CD4-positive, alpha-beta T cell treated with Interleukin-2 at 100 ng/mL for 4 hours (primary cell): ENCODE data around the gene DDIAS.
A peak's percentile ranks its signal among the peaks of the same experiment; 100 is the strongest.

ENCODE experiments used
- DNase-seq: peaks from one replicate; pipeline ENCODE4 v3.0.0-alpha.2; 2020; ENCODE audit warnings: low spot score

DDIAS gene

DNA sequence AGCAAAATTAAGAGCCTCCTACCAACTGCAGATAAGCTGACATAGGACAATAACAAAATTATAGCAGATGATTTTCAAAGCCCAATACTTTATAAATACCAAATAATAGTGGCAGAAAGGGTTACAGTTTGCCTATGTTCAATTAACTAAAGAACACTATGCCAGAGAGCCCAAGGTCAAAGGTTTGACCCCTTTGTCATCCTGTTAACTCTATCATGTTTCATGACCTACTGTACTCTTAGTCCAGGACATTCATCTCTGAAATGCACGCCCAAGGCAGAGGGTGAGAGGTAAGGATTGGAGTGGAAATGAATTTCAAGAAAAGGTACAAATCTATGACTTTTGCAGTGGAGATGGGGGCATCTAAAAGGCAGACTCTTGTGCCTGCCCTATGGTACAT is 70.6 kb downstream of the DDIAS start:
- DNase-seq, result no peak

DNA sequence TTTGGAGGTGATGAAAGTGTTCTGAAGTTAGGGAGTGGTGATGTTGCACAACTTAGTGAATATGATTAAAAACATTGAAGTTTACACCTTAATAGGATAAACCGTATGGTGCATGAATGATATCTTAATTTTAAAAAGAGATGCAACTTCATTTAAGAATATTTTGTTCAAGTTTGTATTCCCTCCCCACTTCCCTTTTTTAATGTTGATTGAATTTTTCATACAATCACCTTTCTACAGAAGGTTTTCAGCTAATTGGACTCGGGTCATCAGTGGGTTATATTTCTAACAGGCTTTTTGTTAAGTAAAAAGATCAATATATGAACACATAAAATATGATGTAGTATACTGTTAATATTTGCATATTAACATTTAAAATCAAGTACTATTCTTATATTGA is 72.6 kb downstream of the DDIAS start:
- no peak for DNase-seq

DNA sequence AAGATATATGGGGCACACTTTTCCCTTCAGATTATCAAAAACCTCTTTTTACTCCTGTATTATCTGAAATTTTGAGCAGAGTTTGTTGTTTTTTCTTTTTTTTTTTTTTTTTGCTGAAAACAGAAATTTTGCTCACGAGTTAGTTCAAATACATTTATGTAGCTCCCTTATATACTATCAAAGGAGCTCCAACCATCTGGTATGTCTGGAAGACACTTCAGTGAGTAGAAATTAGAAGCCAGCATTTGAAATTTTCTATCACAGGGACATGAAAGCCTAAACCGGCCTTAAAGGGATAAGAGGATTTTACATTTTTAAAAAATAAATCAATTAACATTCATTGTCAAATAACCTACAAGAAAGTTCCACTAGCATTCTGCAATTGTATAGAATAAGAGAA is 73.3 kb downstream of the DDIAS start:
- DNase-seq, result no peak

DNA sequence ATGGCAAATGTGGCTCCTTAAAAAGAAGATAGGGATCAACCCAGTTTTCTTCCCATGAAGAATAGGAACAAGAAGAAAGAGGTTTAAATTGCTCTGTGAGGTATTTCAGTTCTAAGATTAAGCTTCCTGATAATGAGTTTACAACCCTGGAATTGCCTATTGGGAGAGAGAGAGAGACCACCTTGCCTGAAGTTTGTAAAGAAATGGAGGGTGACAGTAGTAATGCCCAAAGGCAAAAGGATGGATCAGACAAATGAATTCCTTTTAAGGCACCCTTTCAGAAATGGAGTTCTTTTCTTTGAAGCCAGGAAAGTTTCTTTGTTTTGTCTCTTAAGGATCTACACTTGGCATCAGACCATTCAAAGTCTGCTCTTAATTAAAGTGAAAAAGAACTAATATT is 74.3 kb downstream of the DDIAS start:
- DNase-seq, result no peak

DNA sequence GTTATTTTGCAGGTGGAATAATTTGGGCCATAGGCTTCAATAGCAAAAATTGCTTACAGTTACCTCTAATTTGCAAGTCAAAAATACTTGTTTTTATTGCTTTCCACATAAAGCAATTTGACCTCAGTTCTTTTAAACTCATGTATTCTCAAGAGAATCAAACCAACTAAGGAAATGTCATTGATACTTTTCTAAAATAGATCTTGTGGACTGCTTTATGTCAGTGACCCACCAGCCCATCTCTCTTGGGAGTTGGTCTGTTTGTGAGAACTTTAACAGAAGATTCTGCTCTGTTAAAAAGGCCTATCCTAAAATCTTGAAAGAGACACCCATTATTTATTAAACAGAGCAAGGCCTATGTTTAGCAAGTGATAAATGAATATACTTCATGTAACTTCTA is 75.2 kb downstream of the DDIAS start:
- no peak for DNase-seq

DNA sequence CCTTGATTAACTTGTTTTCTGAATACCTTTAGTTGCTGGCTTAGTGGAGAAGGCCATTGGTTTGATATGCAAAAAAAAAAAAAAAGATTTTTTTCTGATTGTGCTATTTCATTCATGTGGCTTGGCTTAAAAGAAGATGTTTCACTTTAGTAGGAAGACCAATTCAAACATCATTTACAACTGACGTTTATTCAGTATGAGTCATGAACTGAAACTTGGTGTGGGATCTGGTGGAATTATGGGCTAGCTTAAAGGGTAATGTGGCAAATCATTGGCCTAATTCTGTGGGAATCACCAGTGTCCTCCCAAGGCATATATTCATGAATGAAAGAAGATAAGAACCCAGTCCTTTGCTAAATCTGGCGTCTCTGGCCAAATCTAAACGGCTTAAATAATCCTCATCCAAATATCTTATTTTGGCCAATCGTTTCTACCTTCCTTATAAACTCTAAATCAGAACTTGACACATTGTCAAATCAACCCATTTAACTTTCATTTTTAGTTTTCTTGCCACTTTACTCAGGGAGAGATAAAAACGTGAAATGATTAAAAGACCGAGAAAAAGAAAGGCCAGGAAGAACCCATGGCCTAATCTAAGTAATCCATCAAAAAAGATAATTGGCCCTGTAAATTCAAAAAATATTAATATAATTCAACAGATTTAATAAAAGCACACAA is 77.0 kb downstream of the DDIAS start:
- peak; percentile 22 for DNase-seq

DNA sequence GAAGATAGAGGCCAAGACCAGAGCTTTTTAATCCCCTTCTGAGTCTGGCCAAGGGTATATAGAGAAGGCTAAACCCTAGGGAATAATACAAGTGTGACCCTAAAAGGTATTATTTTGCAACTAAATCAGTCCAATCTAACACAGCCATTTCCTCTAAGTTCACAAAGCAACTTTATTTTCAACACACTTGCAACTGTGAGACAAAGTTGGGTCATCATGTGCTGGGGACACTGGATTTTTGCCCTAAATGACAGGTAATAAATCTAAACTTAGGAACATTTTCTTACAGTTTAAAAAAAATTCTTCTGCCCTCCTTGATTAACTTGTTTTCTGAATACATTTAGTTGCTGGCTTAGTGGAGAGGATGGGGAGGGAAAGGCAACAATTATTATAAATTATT is 78.3 kb downstream of the DDIAS start:
- DNase-seq, result no peak

DNA sequence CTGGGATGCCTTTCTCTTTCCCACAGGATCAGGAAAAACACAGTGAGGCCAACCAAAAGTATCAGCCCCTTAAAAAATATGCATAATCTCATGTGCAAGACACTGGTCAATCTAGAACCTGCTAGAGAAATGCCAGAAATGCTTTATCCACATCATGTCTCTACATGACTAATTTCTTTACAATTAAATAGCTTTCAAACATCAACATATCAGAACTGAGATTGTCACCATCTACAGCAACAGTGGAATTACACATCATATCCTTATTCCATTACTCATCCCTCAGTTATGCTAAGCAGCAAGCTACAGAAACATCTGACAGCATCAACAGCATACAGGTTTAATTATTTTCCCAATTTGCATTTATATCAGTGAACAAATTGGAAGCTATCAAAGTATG is 78.8 kb downstream of the DDIAS start:
- no peak for DNase-seq

DNA sequence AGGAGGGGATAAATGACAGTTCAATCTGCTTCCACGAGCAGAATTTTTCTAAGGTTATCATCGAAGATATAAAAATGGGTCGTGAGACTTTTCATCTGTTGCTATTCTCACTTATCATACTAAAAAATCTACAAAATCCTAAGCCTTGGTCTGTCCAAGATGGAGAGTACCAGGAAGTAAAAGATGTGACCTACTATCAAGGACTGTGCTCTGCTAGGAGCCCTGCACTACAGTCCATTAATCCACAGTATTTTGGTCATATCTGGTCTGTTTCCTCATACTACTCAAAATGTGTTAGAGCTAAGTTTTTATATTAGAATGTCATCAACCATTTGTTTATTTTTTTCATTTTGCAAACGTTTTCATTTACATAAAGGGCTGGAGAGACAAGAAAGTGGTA is 79.4 kb downstream of the DDIAS start:
- no peak for DNase-seq

DNA sequence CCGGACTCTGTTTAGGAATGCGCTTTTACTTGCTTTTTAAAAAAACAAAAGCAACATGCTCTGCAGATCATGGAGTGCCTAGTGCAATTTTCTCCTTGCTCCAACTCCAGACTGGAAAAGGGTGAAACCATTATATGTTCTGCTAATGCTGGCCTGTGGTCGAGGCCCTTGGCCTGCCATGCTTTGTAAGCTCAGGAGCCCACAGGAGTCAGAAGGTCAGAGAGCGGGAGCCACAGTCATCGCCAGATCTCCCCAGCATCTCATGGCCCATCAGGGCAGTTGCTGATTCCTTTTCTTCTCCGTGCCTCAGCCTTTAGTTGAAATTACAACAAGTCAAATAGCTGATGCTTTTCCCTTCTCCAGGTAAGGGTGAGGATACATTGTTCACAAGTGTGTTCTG is 80.3 kb downstream of the DDIAS start:
- DNase-seq, result no peak
